ENCODE measurements around the gene MRC2.
"Not testable (repeated sequence)": the region's sequence is repeated elsewhere in the genome, so short reads cannot be mapped to it uniquely, and the experiment has no call there.

The MRC2 gene

DNA sequence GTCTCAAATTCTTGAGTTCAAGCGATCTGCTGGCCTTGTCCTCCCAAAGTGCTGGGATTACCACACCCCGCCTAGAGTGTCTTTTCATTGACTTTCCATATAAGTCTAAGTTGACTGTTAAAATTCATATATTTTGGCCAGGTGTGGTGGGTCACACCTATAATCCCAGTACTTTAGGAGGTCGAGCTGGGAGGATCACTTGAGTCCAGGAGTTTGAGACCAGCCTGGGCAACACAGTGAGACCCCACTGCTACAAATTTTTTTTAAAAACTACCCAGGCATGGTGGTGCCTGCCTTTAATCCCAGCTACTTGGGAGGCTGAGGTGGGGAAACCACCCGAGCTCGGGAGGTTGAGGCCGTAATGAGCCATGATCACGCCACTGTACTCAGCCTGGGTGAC is 21.9 kb upstream of the MRC2 start:
- H3K27ac ChIP-seq: no peak overlapping the region
- TF ChIP-seq, protein P1, sequence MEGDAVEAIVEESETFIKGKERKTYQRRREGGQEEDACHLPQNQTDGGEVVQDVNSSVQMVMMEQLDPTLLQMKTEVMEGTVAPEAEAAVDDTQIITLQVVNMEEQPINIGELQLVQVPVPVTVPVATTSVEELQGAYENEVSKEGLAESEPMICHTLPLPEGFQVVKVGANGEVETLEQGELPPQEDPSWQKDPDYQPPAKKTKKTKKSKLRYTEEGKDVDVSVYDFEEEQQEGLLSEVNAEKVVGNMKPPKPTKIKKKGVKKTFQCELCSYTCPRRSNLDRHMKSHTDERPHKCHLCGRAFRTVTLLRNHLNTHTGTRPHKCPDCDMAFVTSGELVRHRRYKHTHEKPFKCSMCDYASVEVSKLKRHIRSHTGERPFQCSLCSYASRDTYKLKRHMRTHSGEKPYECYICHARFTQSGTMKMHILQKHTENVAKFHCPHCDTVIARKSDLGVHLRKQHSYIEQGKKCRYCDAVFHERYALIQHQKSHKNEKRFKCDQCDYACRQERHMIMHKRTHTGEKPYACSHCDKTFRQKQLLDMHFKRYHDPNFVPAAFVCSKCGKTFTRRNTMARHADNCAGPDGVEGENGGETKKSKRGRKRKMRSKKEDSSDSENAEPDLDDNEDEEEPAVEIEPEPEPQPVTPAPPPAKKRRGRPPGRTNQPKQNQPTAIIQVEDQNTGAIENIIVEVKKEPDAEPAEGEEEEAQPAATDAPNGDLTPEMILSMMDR (IDR thresholded peaks at IDR 0.05): no peak
- no peak for TF ChIP-seq ZFX (IDR thresholded peaks at IDR 0.05; ENCODE audit: borderline replicate concordance)

DNA sequence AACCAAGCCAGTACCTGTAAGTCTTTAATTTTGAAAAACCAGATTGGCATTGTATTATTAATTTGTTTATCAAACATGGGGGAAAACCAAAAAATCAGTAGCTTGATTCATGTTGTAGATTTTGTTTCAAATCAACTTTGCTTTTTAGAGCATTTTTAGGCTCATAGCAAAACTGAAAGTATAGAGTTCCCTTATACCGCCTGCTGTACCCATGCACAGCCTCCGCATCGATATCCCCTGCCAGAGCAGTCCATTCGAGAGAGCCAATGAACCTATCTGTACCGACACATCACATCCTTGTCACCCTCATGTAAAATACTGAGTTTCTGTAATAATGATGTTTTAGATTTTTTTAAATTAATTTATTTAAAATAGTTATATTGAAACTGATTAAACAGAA is 16.2 kb upstream of the MRC2 start:
- no peak overlapping the region for H3K27ac ChIP-seq
- TF ChIP-seq, protein P1 (IDR thresholded peaks at IDR 0.05): no peak
- TF ChIP-seq ZFX (IDR thresholded peaks at IDR 0.05; ENCODE audit: borderline replicate concordance): no peak

DNA sequence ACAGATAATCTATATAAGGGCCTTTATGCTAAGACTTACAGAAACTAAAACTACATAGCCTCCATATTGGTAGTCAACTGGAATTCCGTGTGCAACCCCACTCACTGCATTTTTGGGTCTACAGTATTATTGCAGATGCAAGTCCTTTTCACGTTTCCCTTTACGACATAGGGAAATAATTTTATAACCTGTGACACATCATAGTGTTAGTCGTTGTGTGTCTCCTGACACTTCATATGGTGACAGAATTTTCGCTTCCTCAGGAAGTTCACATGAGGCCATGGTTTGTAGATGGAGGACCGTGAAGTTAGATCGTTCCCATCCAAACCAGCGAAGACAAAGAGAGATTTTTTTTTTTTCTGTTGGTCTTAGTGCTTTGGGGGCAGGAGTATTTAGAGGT is 15.7 kb upstream of the MRC2 start:
- TF ChIP-seq ZFX (IDR thresholded peaks at IDR 0.05; ENCODE audit: borderline replicate concordance): no peak
- TF ChIP-seq, protein P1 (IDR thresholded peaks at IDR 0.05): no peak
- no peak overlapping the region for H3K27ac ChIP-seq

DNA sequence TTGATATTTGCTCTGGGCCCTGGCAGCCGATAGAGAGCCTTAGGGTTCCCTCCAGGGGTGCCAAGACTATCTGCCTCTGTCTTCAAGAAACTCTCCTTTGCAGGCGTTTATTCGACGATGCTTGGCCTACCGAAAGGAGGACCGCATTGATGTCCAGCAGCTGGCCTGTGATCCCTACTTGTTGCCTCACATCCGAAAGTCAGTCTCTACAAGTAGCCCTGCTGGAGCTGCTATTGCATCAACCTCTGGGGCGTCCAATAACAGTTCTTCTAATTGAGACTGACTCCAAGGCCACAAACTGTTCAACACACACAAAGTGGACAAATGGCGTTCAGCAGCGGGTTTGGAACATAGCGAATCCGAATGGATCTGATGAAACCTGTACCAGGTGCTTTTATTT is 15.2 kb upstream of the MRC2 start:
- H3K27ac ChIP-seq: not testable (repeated sequence)

DNA sequence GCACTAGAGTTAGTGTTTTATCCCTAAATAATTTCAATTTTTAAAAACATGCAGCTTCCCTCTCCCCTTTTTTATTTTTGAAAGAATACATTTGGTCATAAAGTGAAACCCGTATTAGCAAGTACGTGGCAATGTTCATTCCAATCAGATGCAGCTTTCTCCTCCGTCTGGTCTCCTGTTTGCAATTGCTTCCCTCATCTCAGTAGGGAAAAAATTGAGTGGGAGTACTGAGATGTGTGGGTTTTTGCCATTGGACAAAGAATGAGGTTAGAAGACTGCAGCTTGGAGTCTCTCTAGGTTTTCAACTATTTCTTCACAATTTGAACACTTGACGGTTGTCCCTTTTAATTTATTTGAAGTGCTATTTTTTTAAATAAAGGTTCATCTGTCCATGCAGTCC is 14.4 kb upstream of the MRC2 start:
- H3K27ac ChIP-seq: not testable (repeated sequence)

DNA sequence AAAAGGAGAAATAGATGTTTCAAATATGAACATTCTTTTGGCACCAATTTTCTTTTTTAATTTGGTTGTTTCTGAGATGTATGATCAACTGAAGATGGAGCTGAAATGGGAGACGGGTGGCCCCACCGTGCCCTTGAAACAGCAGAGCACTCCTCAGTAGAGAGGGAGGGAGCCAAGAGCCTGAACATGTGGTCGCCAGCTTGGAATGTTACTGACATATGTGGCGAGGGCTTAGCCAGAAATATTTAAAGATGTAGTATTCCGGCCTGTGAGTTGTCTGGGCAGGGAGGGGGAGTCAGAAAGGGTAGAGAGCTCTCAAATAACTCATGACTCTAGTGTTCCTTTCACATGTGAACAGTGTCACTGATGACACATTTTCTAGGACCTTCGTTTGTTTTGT is 13.3 kb upstream of the MRC2 start:
- H3K27ac ChIP-seq: no peak overlapping the region
- no peak for TF ChIP-seq ZFX (IDR thresholded peaks at IDR 0.05; ENCODE audit: borderline replicate concordance)
- TF ChIP-seq, protein P1 (IDR thresholded peaks at IDR 0.05): no peak

DNA sequence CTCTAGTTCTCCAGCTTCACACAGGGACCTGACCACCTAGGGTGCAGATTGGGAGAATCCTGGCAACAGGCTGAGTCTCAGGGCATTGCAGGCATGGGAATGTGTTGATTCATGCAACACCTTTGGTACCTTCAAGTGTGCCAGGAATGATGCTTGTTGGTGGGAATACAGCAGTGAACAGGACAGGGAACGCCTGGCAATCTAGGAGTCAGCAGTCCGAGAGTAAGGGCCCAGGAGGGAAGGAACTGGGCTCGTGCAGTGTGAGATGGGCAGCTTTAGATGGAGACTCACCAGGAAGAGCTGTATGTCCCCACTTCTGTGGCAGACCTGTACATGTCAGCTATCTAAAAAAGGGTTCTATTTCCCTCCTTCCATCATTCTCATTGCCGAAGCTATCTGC is 12.0 kb upstream of the MRC2 start:
- no peak for TF ChIP-seq ZFX (IDR thresholded peaks at IDR 0.05; ENCODE audit: borderline replicate concordance)
- TF ChIP-seq, protein P1 (IDR thresholded peaks at IDR 0.05): no peak

DNA sequence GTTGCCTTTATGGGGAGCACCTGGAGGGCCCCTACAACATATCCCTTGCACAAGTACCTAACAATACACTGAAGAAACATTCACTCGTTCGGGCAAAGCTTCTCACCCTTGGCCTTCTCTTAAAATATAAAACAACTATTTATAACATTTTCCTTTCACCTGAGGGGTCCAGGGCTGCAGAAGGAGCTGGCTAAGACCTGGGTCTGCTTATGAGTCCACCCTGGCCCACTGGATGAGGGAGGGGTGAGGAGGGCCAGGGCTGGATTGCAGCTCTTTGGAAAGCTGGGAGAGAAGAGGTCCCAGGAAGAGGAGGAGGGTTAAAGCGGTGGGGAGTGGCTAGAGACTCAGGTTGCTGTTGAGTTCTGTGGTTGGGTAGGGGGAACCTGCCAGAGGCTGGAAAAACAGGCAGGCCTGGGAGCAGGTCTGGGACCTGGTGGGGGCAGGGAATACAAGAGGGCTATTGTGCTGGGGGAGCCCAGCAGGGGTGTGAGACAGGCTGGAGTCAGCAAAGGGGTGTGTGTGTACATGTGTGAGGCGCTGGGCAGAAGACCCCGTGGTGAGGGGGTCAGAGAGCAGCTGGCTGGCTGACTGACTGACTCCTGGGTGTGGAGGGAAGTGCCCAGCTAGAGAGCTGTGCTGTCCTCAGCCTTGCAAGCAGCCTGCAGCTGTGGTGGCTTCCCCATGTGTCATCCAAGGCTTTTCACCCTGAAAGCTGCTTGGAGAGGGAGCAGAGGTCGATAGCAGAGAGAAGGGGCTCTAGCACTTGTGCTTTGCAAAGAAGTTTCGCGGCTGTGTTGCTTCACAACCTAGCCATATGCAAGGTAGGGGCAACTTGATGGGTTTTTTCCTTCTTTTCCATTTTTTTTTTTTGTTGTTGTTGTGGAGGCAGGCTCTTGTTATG is 10.2 kb upstream of the MRC2 start:
- TF ChIP-seq, protein P1 (IDR thresholded peaks at IDR 0.05): no peak
- no peak for TF ChIP-seq ZFX (IDR thresholded peaks at IDR 0.05; ENCODE audit: borderline replicate concordance)
- H3K27ac ChIP-seq: no peak overlapping the region

More for the DNA sequence above, 12.0 kb upstream of the MRC2 start:
- H3K27ac ChIP-seq: no peak overlapping the region

Measured in 22Rv1 (cell line).